Measurements from ENCODE around the gene ATP11A. TPM values are rescaled to one million over a fixed set of nuclear protein-coding genes. Genes with fewer than 3 reads are reported as not detected.
"Not testable (repeated sequence)": the region's sequence is repeated elsewhere in the genome, so short reads cannot be mapped to it uniquely, and the experiment has no call there.

The ATP11A gene
- total and polyA plus RNA-seq, 2 experiments from 2014 or later, result 12.3 to 52.6 TPM

GRCh38 chr13:112883241-112883945, 193.6 kb downstream of the ATP11A start (continued):
- no peak for TF ChIP-seq CTCF (conservative IDR thresholded peaks at IDR 0.05; ENCODE audit: low read depth in 2 of 2)
- no peak for TF ChIP-seq STAT1 (IDR thresholded peaks at IDR 0.05; ENCODE audit: unreplicated experiment)
- TF ChIP-seq CREB1 (CRISPR knock-in tag; IDR thresholded peaks at IDR 0.05; ENCODE audit: low read depth), result no peak
- no peak for TF ChIP-seq EZH2phosphoT487 (IDR thresholded peaks at IDR 0.05; ENCODE audit: unreplicated experiment)
- no peak for TF ChIP-seq EZH2 (IDR thresholded peaks at IDR 0.05; ENCODE audit: low read depth, unreplicated experiment)
- TF ChIP-seq ZNF331 (CRISPR knock-in tag; IDR thresholded peaks at IDR 0.05; ENCODE audit: low read depth), result no peak
- TF ChIP-seq POLR2AphosphoS5 (IDR thresholded peaks at IDR 0.05; ENCODE audit: low read depth), result no peak

GRCh38 chr13:112884700-112885099, 194.9 kb downstream of the ATP11A start:
- not testable (repeated sequence) for H4K20me1 ChIP-seq (replicated peaks; ENCODE audit: insufficient read depth); H3K27ac ChIP-seq (ENCODE audit: low read depth); H3K27me3 ChIP-seq (ENCODE audit: insufficient read depth); H3K4me3 ChIP-seq; H3K4me1 ChIP-seq (ENCODE audit: insufficient read depth); H3K4me2 ChIP-seq; H3K9me2 ChIP-seq (ENCODE audit: insufficient read depth); H3K4me1 Mint-ChIP-seq; H3K36me3 ChIP-seq (ENCODE audit: insufficient read depth); ATAC-seq; H3K79me2 ChIP-seq (replicated peaks; ENCODE audit: insufficient read depth); H2AFZ ChIP-seq; H3K36me3 Mint-ChIP-seq (ENCODE audit: low read depth); H3K27ac Mint-ChIP-seq; H3K9me3 Mint-ChIP-seq; H3K4me3 Mint-ChIP-seq; DNase-seq (ENCODE audit: low spot score)
- H3K27me3 Mint-ChIP-seq (ENCODE audit: insufficient read depth, low read depth, poor library complexity), result peaks cover 22% of the 10 kb centered on the region
- 0 out of 2 replicates have a peak, but pooled peaks cover 11% of the 10 kb centered on the region for H3F3A ChIP-seq (replicated peaks; ENCODE audit: low read depth)

- no peaks in the 10 kb centered on the region for H3K36me3 ChIP-seq (ENCODE audit: insufficient read depth)
- DNase-seq (ENCODE audit: low spot score) (no peak), ATAC-seq (no peak)
- no peaks in the 10 kb centered on the region for H3K9me2 ChIP-seq (ENCODE audit: insufficient read depth)
- H3K4me3 ChIP-seq, result no peak overlapping the region
- Mint-ChIP-seq H3K27ac (no peak overlapping the region), H3K27me3 (ENCODE audit: insufficient read depth, low read depth, poor library complexity) (peaks cover 23% of the 10 kb centered on the region), H3K36me3 (ENCODE audit: low read depth) (peaks cover 3% of the 10 kb centered on the region; the same call in 1 of the 3 replicates), H3K4me1 (peaks cover 7% of the 10 kb centered on the region), H3K9me3 (no peaks in the 10 kb centered on the region), H3K4me3 (no peak overlapping the region)
- H4K20me1 ChIP-seq (replicated peaks; ENCODE audit: insufficient read depth), result no peaks in the 10 kb centered on the region
- no peak overlapping the region for H3K27ac ChIP-seq (ENCODE audit: low read depth)
- H2AFZ ChIP-seq, result no peak overlapping the region
- 0 out of 2 replicates have a peak, but pooled peaks cover 11% of the 10 kb centered on the region for H3F3A ChIP-seq (replicated peaks; ENCODE audit: low read depth)
- H3K4me2 ChIP-seq, result no peak overlapping the region
- H3K79me2 ChIP-seq (replicated peaks; ENCODE audit: insufficient read depth), result no peaks in the 10 kb centered on the region
- H3K27me3 ChIP-seq (ENCODE audit: insufficient read depth), result no peaks in the 10 kb centered on the region
- H3K4me1 ChIP-seq (ENCODE audit: insufficient read depth), result no peaks in the 10 kb centered on the region
- no peak for TF ChIP-seq CTCF (conservative IDR thresholded peaks at IDR 0.05; ENCODE audit: low read depth in 2 of 2)
- no peak for TF ChIP-seq EZH2phosphoT487 (IDR thresholded peaks at IDR 0.05; ENCODE audit: unreplicated experiment)
- no peak for TF ChIP-seq NANOG (IDR thresholded peaks at IDR 0.05; ENCODE audit: borderline replicate concordance)
- TF ChIP-seq EZH2 (IDR thresholded peaks at IDR 0.05; ENCODE audit: low read depth, unreplicated experiment), result no peak
- no peak for TF ChIP-seq ETS1 (IDR thresholded peaks at IDR 0.05)
Measured at GRCh38 chr13:112885242-112885781, 195.5 kb downstream of the ATP11A start.

All from GM23338 (cell line).